ENCODE data around the gene GKN2.
"Not testable (repeated sequence)": the region's sequence is repeated elsewhere in the genome, so short reads cannot be mapped to it uniquely, and the experiment has no call there.

- TF ChIP-seq ESRRA (IDR thresholded peaks at IDR 0.05; ENCODE audit: borderline replicate concordance, low read depth); ZNF318 (IDR thresholded peaks at IDR 0.05; ENCODE audit: borderline replicate concordance in 1 of 2, low read depth in 1 of 2); KAT2B (IDR thresholded peaks at IDR 0.05; ENCODE audit: low read depth, low read length); ZNF76 (CRISPR knock-in tag; IDR thresholded peaks at IDR 0.05; ENCODE audit: borderline replicate concordance); RAD21 (CRISPR knock-in tag; conservative IDR thresholded peaks at IDR 0.05 in 1 of 2, IDR thresholded peaks at IDR 0.05 in 1 of 2); PHF8 (IDR thresholded peaks at IDR 0.05; ENCODE audit: borderline replicate concordance, low read length); CHAMP1 (IDR thresholded peaks at IDR 0.05); SIN3A (IDR thresholded peaks at IDR 0.05; ENCODE audit: borderline replicate concordance in 2 of 2, control insufficient read depth in 1 of 2, low read depth in 2 of 2, low read length in 2 of 2); ZBTB8A (IDR thresholded peaks at IDR 0.05; ENCODE audit: partially characterized antibody); SRSF7 (optimal IDR thresholded peaks at IDR 0.05; ENCODE audit: low read depth, low read length); CTCF (IDR thresholded peaks at IDR 0.05 in 2 of 3, conservative IDR thresholded peaks at IDR 0.05 in 1 of 3; ENCODE audit: insufficient read depth in 2 of 3, low read depth in 1 of 3, low read length in 3 of 3); ZFX (CRISPR knock-in tag; IDR thresholded peaks at IDR 0.05); FOS (IDR thresholded peaks at IDR 0.05; ENCODE audit: extremely low read depth, insufficient read length); PHF20 (IDR thresholded peaks at IDR 0.05; ENCODE audit: partially characterized antibody): not testable (repeated sequence)
These were observed 56.7 kb downstream of the GKN2 start for GRCh38 chr2:68895981-68896380.

All from K562 (cell line).